Measurements from ENCODE around the gene CGNL1.

CGNL1 gene, protein sequence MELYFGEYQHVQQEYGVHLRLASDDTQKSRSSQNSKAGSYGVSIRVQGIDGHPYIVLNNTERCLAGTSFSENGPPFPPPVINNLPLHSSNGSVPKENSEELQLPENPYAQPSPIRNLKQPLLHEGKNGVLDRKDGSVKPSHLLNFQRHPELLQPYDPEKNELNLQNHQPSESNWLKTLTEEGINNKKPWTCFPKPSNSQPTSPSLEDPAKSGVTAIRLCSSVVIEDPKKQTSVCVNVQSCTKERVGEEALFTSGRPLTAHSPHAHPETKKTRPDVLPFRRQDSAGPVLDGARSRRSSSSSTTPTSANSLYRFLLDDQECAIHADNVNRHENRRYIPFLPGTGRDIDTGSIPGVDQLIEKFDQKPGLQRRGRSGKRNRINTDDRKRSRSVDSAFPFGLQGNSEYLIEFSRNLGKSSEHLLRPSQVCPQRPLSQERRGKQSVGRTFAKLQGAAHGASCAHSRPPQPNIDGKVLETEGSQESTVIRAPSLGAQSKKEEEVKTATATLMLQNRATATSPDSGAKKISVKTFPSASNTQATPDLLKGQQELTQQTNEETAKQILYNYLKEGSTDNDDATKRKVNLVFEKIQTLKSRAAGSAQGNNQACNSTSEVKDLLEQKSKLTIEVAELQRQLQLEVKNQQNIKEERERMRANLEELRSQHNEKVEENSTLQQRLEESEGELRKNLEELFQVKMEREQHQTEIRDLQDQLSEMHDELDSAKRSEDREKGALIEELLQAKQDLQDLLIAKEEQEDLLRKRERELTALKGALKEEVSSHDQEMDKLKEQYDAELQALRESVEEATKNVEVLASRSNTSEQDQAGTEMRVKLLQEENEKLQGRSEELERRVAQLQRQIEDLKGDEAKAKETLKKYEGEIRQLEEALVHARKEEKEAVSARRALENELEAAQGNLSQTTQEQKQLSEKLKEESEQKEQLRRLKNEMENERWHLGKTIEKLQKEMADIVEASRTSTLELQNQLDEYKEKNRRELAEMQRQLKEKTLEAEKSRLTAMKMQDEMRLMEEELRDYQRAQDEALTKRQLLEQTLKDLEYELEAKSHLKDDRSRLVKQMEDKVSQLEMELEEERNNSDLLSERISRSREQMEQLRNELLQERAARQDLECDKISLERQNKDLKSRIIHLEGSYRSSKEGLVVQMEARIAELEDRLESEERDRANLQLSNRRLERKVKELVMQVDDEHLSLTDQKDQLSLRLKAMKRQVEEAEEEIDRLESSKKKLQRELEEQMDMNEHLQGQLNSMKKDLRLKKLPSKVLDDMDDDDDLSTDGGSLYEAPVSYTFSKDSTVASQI

DNA sequence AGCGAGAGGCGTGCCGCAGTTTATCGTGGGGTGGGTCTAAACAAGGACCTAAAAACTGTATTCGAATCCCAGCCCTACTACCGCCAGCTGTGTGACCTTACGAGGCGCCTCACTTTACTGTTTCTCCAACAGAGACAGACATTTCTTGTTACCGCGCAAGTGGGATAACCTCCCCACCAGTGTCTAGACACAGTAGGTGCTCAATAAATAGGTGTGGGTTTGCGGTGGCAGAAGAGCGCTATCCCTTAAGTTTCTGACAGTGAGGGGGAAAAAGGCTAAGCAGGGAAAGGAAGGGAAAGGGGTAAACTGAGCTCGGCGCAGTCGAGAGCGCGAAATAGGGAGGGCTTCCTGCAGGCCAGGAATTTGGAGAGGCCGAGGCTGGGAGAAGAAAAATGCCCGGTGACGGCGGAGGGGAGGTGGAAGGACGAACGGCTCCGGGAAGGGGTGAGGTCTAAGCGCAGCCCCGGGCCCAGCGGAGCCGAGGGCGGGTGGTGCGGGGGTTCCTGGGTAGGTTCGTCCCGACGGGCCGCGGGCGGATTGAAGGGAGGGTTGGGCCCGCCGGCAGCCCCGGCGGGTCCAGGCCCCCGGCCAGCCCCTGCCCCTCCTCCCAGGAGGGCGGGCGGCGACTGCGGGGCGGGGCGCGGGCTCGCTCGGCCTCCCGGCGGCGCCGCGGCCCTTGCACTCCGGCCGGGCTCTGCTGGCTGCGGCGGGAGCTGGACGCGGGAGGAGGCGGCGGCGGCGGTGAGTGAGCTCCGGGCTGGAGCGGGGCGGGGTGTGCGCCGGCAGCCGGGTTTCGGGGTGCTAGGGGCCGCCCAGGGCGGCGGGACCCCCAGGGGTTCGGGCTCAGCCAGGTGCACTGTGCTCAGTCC is at the start of gene CGNL1:
TSS of gene CGNL1 (plus strand) at position 679 of the 869 bp plus-strand sequence. CDS start 61,495 bp downstream, outside the sequence.
- DNase-seq: no peak

DNA sequence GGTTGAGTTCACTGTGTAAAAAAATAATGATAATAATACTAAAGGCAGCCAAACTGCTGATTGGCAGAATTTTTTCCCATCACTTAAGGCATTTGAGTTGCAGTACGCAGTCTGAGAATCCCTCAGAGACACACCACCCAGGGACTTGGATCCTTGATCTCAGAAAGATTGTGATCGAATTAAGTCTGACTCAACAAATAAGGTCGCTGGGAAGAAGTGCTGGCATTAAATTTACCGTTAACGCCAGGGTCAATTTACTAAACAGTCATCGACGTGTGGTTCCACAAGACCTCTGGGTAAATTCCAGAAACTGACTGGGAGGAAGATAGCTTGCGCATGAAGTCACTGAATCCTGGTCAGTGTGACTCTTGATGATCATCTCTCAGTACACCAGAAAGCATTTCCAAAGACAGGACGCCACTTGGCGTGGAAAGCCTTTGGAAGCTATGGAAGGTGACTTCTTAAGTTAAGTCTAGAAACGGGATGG is 48.3 kb upstream of the CGNL1 start:
- no peak for DNase-seq

DNA sequence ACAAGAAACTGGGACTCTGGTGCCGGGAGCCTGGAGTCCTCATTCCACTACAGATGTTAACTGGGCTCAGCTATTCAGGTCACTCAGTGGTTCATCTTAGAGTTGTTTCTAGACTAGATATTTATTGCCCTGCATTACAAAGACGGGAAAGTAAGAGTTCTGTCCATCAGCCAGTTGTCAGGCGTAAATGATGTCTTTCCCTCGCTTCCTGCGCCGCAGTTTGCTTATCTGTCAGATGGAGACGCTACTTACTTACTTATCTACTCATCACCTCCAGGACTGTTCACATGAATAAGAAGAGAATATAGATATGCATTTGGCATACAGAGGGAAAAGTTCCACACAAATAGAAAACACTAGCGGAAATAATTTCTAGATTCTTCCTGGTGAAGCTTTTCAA is 47.8 kb upstream of the CGNL1 start:
- no peak for DNase-seq

DNA sequence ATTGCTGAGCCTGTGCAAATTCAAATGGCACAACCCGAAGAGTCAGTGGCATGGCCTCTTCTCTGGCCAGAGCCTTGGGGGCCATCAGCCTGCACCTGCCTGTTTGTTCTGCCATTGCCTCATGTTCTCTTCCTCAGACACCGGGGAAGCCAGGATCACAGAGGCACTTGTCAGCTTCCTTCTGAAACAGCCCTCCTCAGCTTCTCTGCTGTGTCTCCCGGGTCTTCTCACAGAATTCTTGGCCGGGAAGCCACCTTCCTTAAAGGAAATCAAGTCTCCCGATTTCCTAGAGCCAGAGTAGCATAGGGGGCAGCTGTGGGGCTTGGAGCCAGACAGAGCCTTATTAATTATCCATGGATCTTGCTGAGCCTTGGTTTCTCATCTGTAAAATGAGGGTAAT is 47.4 kb upstream of the CGNL1 start:
- DNase-seq: no peak

DNA sequence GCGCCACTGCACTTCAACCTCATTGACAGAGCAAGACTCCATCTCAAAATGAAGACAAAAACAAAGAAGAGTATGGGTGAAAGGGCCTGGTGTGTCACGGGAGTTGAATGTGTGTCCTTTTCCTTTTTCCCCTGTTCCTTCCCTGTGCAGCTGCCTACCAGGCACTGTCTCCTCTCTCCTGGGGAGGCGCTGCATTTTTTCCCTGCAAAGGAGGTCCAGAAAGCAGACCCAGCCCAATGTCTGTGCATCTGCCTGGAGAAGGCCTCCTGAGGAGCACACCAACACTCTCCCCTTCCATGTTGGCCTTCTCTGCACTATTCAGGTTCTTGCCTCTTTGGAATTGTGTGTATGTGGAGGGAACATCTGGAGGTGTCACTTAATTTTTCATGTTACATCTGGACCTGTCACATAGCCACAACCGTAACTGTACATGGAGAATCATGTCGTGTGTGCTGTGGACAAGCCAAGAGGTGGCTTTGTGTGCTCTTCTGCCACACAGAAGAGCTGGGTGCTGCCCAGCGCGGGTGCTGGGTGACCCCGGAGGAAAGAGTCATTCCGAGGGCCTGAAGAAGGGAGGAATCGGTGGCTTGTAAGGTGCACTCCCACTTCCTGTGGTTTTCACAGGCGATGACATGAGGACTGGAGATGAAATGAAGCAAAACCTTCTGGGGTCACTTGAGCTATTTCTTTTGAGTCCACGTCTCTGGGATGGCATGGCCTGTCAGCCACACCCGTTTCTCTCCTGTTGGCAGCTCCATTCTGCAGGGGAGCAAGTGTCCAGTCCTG is 46.5 kb upstream of the CGNL1 start:
- no peak for DNase-seq

DNA sequence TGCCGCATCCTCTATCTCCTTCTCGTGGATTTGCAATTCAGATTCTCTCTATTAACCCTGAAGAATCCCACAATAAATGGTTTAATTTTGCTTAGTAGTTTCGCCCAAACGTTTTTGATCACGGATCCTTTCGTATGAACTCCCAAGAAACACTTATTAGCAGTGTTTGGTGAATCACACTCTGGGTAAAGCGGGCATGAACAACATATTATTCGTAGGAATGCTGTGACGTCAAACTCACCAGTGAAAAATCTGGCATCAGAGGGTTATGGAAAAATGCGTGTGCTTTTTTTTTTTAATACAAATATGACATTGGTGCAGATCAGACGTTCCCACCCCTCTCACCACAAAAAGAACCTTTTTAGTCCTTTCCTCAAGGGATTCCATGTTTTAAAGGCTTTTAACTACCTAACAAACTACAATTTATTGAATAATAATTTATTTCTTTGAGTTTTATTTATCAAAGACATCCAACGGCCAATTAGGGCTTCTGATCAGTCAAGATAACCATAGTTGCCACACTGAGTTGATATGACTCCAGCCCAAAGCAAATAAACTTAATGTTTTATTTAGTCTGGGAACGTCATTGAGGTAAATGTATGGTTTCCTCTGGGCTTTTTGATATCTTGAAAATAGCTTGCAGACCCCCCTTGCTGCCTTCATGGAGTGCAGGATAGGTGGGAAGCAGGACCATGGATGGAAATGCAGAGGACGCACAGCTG is 45.5 kb upstream of the CGNL1 start:
- DNase-seq: no peak

DNA sequence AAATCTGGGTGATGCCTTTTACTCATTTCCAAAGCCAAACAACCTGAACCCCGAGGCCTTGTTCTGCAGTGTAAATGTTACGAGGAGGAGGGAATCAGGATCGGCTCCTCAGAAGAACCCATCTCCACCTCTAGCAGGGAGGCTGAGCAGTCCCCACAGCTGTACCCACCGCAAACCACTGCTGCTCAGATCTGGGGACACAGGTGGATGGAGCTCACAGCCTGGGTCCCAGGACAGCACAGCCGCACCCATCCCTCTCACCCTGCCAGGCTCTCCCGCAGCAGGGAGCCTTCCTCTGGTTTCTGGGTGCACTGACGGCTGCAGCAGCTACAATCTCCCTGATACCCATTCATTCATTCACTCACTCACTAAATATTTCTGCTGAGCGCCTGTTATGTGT is 44.0 kb upstream of the CGNL1 start:
- DNase-seq: no peak

DNA sequence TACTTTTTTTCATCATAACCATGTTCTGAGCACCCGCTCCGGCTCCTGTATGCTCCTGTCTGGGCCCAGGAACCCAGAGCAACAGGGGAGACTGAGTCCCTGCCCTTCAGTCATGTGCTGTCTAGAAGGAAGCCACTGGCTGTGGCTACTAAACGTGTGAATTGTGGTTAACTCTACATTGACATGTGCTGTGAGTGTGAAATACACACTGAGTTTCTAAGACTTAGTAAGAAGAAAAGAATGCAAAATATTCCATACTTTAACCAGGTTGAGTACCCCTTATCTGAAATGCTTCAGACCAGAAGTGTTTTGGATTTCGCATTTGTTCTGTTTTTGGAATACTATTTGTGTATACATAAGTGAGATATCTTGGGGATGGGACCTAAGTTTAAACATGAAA is 42.8 kb upstream of the CGNL1 start:
- DNase-seq: no peak

DNA sequence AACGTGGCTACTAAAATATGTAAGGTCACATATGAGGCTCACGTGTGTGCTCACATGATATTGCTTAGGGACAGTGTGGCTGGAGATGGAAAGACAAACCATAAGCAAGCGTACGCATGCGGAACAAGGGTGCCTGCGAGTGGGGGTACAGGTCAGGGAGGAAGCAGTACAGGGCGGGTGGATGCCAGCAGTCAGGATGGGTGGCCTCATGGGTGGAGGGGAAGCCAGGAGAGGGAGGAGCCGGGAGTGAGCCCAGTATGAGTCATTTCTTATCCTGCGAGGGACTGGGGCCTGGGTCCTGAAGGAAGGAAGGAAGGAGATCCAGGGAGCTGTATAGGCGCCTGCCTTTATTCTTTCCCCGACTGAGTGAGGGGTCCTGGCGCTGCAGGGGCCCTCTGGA is 42.0 kb upstream of the CGNL1 start:
- no peak for DNase-seq

DNA sequence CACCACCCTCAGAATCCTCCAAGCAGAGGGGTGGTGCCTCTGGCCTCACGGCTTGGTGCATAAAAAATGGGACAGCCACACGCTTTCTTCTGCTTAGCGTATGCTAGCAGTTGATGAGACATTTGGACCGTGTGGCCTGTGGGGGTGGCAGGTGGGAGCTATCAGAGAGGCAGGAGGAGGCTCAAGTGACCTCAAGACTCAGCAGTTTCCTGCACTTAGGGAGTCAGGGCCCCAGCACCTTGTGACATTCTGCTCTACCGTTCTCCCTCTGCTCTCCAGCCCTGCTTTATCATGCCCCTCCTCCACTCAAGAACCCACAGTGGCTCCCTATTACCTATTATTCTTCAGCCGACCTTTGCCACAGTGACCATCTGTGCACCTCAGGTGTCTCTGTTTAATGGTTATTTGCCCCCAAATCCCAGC is 41.0 kb upstream of the CGNL1 start:
- no peak for DNase-seq

DNA sequence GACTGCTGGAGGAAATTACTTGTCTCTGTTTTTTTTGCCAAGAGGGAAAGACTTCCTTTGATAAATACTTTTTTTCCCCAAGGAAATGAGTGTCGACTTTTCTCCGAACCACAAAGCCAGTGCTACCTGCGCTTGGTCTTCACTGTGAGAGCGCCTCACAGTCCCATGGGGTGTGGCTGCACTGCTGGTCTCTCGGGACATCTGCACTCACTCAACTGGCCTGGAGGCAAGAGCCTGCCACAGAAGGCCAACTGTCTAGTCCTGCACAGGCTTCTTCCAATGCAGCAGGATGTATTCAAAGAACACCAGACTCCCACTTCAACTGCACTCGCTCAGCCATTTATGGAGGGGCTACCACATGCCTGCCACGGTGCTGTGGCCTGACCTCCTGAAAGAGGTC is 40.6 kb upstream of the CGNL1 start:
- DNase-seq: no peak

DNA sequence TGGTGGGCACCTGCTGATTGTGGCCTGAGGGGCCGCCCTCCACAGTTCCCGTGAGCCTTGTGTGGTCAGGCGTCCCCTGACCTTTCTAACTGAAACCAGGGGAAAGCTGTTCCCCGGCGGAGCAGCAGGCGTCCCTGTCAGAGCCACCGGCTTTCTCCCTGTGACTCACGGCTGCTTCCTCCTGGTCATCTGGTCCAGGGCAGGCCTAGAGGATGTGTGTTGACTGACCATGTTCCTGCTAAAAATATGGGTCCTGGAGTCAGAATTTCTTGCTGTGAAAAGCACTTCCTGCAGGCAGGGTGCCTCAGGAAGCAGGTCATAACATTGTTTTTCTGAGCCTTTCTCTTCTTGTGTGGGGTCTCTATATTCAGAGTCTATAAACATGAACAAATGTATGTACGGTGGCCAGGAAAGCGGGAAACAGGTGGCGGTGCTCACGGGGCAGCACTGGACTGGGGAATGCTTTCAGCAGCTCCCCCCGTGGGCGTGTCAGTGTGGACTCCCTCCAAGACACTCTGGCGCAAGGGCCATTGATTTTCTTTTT is 38.4 kb upstream of the CGNL1 start:
- DNase-seq: no peak

DNA sequence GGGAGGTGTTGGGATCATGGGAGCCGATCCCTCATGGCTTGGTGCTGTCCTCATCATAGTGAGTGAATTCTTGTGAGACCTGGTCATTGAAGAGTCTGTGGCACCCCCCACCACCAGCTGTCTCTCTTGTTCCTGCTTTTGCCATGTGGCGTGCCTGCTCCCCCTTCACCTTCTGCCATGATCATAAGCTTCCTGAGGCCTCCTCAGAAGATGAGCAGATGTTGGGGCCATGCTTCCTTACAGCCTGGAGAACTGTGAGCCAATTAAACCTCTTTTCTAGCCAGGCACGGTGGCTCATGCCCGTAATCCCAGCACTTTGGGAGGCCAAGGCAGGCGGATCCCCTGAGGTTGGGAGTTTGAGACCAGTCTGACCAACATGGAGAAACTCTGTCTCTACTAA is 37.0 kb upstream of the CGNL1 start:
- no peak for DNase-seq

DNA sequence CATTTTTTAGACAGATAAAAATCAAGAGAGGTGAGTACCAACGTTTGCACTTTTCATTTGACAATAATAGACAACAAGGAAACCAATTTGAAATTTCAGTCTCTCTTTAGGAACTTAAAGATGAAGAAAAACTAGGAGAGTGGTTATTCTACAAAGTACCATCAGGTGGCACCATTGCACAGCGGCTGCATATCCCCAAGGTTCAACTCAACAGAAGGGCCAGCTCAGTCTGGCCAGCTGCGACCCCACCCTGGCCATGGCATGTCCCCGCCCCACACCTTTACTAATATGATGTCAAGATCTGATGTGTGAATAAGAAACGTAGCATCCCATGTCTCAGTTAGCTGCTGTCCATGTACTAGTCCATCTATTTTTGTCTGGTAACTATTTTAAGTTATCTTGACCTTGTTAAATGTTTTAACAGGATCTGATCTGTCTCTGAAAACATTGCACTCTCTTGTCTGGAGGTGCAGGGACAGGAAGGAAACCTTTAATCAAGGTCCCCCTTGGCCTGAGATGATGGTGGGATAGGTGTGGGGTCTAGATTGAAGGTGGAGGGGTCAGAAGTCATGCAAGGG is 35.5 kb upstream of the CGNL1 start:
- peak; percentile 27 for DNase-seq

DNA sequence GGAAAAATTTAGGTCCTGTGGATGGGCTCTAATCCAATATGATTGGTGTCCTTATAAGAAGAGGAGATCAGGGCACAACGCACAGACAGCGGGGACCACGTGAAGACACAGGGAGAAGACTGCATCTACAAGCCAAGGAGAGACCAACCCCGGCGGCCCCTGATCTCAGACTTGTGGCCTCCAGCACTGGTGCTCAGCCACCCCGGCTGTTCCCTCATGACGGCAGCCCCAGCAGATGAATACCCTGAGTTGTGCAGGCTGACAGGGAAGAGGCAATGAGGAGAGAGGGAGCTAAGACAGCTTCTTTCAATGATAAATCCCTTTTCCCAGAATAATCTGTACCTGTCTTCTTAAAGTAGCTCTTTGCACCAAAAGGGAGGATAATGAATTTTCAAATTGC is 33.3 kb upstream of the CGNL1 start:
- DNase-seq: no peak

DNA sequence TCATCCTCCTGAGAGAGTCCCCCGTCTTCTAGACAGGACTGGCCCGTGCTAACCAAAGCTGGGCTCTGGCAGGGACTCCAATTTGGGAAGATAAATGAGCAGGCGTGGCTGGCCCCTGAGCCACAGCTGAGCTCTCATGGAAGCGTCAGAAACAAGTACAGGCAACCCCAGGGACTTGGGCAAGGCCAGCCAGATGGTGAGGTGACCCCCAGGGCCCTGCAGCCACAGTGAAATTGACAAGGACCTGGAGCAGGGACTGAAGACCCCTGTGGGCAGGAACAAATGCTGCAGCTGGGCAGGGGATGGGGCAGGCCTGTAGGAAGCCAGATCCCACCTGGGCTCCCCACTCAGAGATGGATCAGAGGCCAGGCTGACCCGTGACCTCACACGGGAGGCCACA is 32.8 kb upstream of the CGNL1 start:
- no peak for DNase-seq

DNA sequence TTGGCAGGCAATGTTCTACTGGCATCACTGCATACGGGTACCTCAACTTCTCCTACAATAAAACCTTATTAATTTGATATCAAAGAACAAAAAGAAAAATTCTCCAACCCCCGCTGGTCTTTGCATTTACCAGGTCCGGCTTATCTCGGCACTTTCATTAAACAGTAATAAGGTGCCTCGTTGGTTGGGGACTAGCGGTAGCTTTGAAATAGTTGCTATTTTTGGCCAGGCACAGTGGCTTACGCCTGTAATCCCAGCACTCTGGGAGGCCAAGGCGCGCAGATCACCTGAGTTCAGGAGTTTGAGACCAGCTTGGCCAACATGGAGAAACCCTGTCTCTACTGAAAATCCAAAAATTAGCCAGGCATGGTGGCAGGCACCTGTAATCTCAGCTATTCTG is 32.0 kb upstream of the CGNL1 start:
- no peak for DNase-seq

DNA sequence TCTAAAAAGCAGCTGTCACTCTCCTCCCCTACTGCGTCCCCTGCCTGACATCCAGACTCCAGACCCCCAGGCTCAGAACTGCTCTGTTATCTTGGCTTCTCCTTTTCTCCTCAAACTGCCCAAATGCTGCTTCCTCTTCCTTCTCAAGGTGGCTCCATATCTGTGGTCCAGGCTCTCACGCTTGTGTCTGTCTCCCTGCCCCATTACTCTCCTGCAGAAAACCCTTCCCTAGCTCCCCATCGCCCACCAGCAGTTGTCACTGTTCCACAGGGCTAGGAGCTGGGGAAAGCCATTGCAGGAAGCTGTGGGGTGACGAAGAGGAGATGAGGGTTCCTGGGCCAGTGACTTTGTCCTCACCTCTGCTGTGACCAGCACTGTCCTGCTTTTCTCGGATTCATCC is 30.7 kb upstream of the CGNL1 start:
- DNase-seq: no peak

DNA sequence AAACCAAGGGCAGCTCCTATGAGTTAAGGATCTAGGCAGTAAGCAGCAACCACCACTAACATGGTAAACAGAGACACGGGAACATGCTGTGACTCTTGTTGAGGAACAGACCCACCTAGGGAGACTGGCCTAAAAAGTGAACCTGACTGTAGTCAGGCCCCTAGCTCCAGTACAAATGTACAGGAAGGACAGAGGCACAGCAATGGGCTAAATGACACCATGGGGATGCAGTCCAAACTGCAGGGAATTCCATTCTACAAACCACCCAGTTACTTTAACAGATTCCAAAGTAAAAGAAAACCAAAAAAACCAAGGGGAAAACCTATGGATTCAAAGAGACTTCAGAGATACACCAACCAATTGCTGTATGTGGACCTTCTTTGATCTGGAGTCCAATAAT is 28.2 kb upstream of the CGNL1 start:
- no peak for DNase-seq
